Gastrocnemius medialis (tissue), 4 donors: ENCODE measurements around the gene MFSD11. TPM values are rescaled to one million over a fixed set of nuclear protein-coding genes. Genes with fewer than 3 reads are reported as not detected.
A peak's percentile ranks its signal among the peaks of the same experiment; 100 is the strongest.

ENCODE experiments used
- ATAC-seq, 2 donors: fragments of 150-250 bp; one replicate each; pipeline ENCODE4 v1.9.1; 2016
- DNase-seq, 2 donors: peaks; one replicate each; pipeline ENCODE4 v3.0.0-alpha.2; 2019
- H3K27ac ChIP-seq, 4 donors: fragments of 200-600 bp; sonication (generic); 1 replicate in 1 of 4; 2 replicates in 3 of 4; pipeline ENCODE4 v1.5.1; 2016 to 2018; ENCODE audit warnings: mild to moderate bottlenecking in 2 of 4, moderate library complexity in 1 of 4
- H3K27me3 ChIP-seq, 3 donors: fragments of 200-600 bp; sonication (generic) in 2 of 3; 1 replicate in 1 of 3; 2 replicates in 2 of 3; pipeline versions ENCODE4 v1.5.1 to v1.6.0; 2016 to 2019; ENCODE audit warnings: mild to moderate bottlenecking in 1 of 3, moderate library complexity in 1 of 3
- H3K36me3 ChIP-seq, 2 donors: fragments of 200-600 bp; sonication (generic) in 1 of 2; one replicate each; pipeline ENCODE4 v1.5.1; 2017 to 2018
- H3K4me1 ChIP-seq, 2 donors: fragments of 200-600 bp; sonication (generic) in 1 of 2; one replicate each; pipeline ENCODE4 v1.5.1; 2016 to 2017; ENCODE audit warnings: mild to moderate bottlenecking in 2 of 2
- H3K4me3 ChIP-seq, 4 donors: fragments of 200-600 bp; sonication (generic) in 3 of 4; 1 replicate in 1 of 4; 2 replicates in 3 of 4; pipeline ENCODE4 v1.5.1; 2016 to 2019; ENCODE audit warnings: mild to moderate bottlenecking in 2 of 4
- H3K9me3 ChIP-seq, 3 donors: fragments of 200-600 bp; sonication (generic) in 2 of 3; 1 replicate in 1 of 3; 2 replicates in 2 of 3; pipeline ENCODE4 v1.5.1; 2016 to 2019
- CTCF ChIP-seq, 5 experiments: fragments of 450-650 bp in 3 of 5; fragments of 200-600 bp in 2 of 5; sonication (generic) in 2 of 5; IDR thresholded peaks in 4 of 5; conservative IDR thresholded peaks in 1 of 5; 1 replicate in 4 of 5; 2 replicates in 1 of 5; pipeline ENCODE4 v1.5.1; 2016 to 2019; ENCODE audit warnings: antibody characterized with exemption in 5 of 5, mild to moderate bottlenecking in 3 of 5, moderate library complexity in 3 of 5
- POLR2A ChIP-seq, 2 donors: fragments of 450-650 bp; IDR thresholded peaks; one replicate each; pipeline ENCODE4 v1.6.1; 2017; ENCODE audit warnings: antibody characterized with exemption in 2 of 2, mild to moderate bottlenecking in 2 of 2, moderate library complexity in 2 of 2
- in situ Hi-C, 4 donors: fragments of 200-750 bp; cut with MboI; loops; one replicate each; pipeline versions ENCODE4 v1.15.0 to v1.8.0; 2017; ENCODE audit warnings: low sequenced_read_pairs in 4 of 4
- intact Hi-C: fragments of 100-400 bp; cut with DNase I; formaldehyde crosslinking; loops from one replicate; pipeline ENCODE4 v1.15.1; 2023; ENCODE audit warnings: low total_unique reads
- total RNA-seq, 4 donors: library from RNA; depleted of rRNA; stranded (reverse); fragments of >200 nt; gene quantifications; one replicate each; pipeline versions ENCODE4 v1.1.0 to v1.2.3, GENCODE V29; 2016

Gene MFSD11
- total RNA-seq, 4 donors from 2014 or later, result 14.0 to 24.2 (median 19.5) TPM

GRCh38 chr17:76714336-76714735 lies 23.6 kb upstream of the MFSD11 start:
- no peaks in the 10 kb centered on the region for H3K27me3 ChIP-seq
- DNase-seq (no peak), ATAC-seq (no peak)
- H3K4me3 ChIP-seq, result no peak overlapping the region
- in situ Hi-C loops (loop anchor here in 1 of 4 donors (25.0 kb wide), 1 partner anchor 152 kb away; a partner anchor contains a TSS), intact Hi-C loops (no loop called here)
- peaks cover 5 to 52% of the 10 kb centered on the region in 2 donors for H3K36me3 ChIP-seq
- no peaks in the 10 kb centered on the region for H3K9me3 ChIP-seq
- TF ChIP-seq POLR2A (IDR thresholded peaks at IDR 0.05) (no peak), CTCF (IDR thresholded peaks at IDR 0.05 in 4 of 5, conservative IDR thresholded peaks at IDR 0.05 in 1 of 5) (no peak)
- peak overlapping the region in 3 of 4 donors; percentile 3 to 84 (median 41) for H3K27ac ChIP-seq
- H3K4me1 ChIP-seq, result peaks cover 35 to 37% of the 10 kb centered on the region in 2 donors

GRCh38 chr17:76714822-76715495 lies 23.0 kb upstream of the MFSD11 start:
- Histone ChIP-seq H3K9me3 (no peaks in the 10 kb centered on the region), H3K36me3 (peaks cover 5 to 58% of the 10 kb centered on the region in 2 donors), H3K4me3 (no peak overlapping the region), H3K4me1 (peaks cover 30 to 33% of the 10 kb centered on the region in 2 donors), H3K27ac (peak overlapping the region; percentile 66 to 84 (median 73)), H3K27me3 (no peaks in the 10 kb centered on the region)
- peak; percentile 19 to 37 for DNase-seq
- TF ChIP-seq CTCF (IDR thresholded peaks at IDR 0.05 in 4 of 5, conservative IDR thresholded peaks at IDR 0.05 in 1 of 5) (peak; percentile 57 to 84 (median 81)), POLR2A (IDR thresholded peaks at IDR 0.05) (no peak)
- ATAC-seq, result no peak
- intact Hi-C loops, result loop anchor here (1.0 kb wide), 1 partner anchor 27 kb away; no protein-coding TSS in a partner anchor
- in situ Hi-C loops, result loop anchor here in 1 of 4 donors (25.0 kb wide), 1 partner anchor 153 kb away; a partner anchor contains a TSS

- Histone ChIP-seq H3K27me3 (no peaks in the 10 kb centered on the region), H3K9me3 (no peaks in the 10 kb centered on the region), H3K4me3 (no peak overlapping the region), H3K27ac (peak overlapping the region; percentile 66 to 84 (median 73)), H3K4me1 (peaks cover 30 to 33% of the 10 kb centered on the region in 2 donors), H3K36me3 (peaks cover 5 to 64% of the 10 kb centered on the region in 2 donors)
- TF ChIP-seq POLR2A (IDR thresholded peaks at IDR 0.05) (no peak), CTCF (IDR thresholded peaks at IDR 0.05 in 4 of 5, conservative IDR thresholded peaks at IDR 0.05 in 1 of 5) (no peak)
- no peak for ATAC-seq
- intact Hi-C loops, result loop anchor here (1.0 kb wide), 1 partner anchor 27 kb away; no protein-coding TSS in a partner anchor
- DNase-seq, result no peak
- in situ Hi-C loops, result loop anchor here in 1 of 4 donors (25.0 kb wide), 1 partner anchor 153 kb away; a partner anchor contains a TSS
Observed at GRCh38 chr17:76715496-76715830, 22.5 kb upstream of the MFSD11 start.

- no peak for TF ChIP-seq POLR2A (IDR thresholded peaks at IDR 0.05)
- TF ChIP-seq CTCF (IDR thresholded peaks at IDR 0.05 in 4 of 5, conservative IDR thresholded peaks at IDR 0.05 in 1 of 5), result no peak
- in situ Hi-C loops, result loop anchor here in 1 of 4 donors (25.0 kb wide), 1 partner anchor 154 kb away; a partner anchor contains a TSS
- Histone ChIP-seq H3K36me3 (peaks cover 5 to 72% of the 10 kb centered on the region in 2 donors), H3K27ac (peak overlapping the region; percentile 66 to 84 (median 73)), H3K9me3 (no peaks in the 10 kb centered on the region), H3K4me3 (no peak overlapping the region), H3K27me3 (no peaks in the 10 kb centered on the region), H3K4me1 (peaks cover 26 to 30% of the 10 kb centered on the region in 2 donors)
- DNase-seq (peak; percentile 63 to 78), ATAC-seq (peak; percentile 90 to 91)
- intact Hi-C loops, result no loop called here
Observed at GRCh38 chr17:76716146-76716838, 21.6 kb upstream of the MFSD11 start.
